NCI-H1105 (cell line): ENCODE results near the gene CRYBG1.
"Not testable (repeated sequence)": the region's sequence is repeated elsewhere in the genome, so short reads cannot be mapped to it uniquely, and the experiment has no call there.

ENCODE experiments used
- DNase-seq: peaks from one replicate; lab custom pipeline; 2025; lab: John Stamatoyannopoulos, UW

Gene CRYBG1

GRCh38 chr6:106525882-106526275, 165.4 kb downstream of the CRYBG1 start:
- no peak for DNase-seq

- no peak for DNase-seq
Measured at GRCh38 chr6:106527117-106527516, 166.6 kb downstream of the CRYBG1 start.

GRCh38 chr6:106527979-106528378, 167.5 kb downstream of the CRYBG1 start:
- no peak for DNase-seq

- DNase-seq: no peak
Measured at GRCh38 chr6:106528521-106528920, 168.0 kb downstream of the CRYBG1 start.

GRCh38 chr6:106529438-106529837, 168.9 kb downstream of the CRYBG1 start:
- no peak for DNase-seq

DNA sequence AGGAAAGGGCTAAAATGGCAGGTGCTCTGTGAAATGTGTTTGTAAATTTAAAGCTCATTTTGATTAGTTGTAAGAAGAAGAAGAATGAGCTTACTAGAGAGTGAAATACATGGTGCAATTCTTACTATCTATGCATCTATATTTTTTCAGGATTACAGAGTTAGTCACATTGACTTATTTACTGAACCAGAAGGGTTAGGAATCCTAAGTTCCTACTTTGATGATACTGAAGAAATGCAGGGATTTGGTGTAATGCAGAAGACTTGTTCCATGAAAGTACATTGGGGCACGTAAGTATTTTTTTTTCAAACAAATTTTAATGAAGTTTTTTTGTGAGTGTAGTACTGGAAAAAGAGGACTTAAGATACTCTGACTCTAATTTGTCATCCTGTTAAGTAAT, 169.5 kb downstream of the CRYBG1 start:
- DNase-seq: no peak

GRCh38 chr6:106530502-106530901, 170.0 kb downstream of the CRYBG1 start:
- DNase-seq: no peak

- DNase-seq: no peak
Measured at GRCh38 chr6:106533054-106533453, 172.5 kb downstream of the CRYBG1 start.

DNA sequence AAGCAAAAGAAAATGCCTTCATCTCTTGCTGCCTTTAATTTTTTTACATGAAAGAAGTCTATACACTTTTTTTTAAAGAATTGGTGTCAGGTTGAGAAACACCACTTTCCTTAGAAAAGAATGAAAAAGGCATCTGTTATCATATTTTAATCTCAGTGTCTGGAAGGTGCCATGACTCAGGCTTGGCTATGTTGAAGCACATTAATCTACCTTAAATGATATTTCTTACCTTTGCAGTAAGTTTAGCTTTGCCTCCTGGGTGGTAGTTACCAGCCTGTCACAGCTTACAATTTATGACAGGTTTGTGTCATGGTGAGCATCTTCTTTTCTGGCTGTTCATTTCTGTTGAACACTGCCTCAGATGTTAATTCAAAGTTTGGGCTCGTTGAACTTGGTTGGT, 173.5 kb downstream of the CRYBG1 start:
- DNase-seq: no peak

- DNase-seq: no peak
Measured at GRCh38 chr6:106534564-106534982, 174.1 kb downstream of the CRYBG1 start.

DNA sequence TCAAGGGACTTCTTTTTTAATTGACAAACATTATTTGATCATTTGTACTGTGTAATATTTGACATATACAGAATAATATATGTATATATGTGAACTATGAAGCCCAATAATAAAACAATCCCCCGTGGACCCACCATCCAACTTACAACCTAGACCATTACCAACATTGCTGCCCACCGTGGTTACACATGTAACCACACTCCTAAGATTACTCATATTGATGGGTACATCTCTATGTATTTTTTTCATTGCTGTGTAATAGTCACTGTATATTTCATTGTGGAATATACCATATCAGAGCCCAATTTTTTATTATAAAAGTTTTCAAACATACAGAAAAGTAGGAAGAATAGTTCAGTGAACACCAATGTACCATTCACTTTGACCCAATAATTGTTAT, 174.5 kb downstream of the CRYBG1 start:
- DNase-seq: no peak

- DNase-seq: no peak
Measured at GRCh38 chr6:106536357-106536756, 175.8 kb downstream of the CRYBG1 start.

GRCh38 chr6:106536851-106537250, 176.3 kb downstream of the CRYBG1 start:
- DNase-seq: no peak

DNA sequence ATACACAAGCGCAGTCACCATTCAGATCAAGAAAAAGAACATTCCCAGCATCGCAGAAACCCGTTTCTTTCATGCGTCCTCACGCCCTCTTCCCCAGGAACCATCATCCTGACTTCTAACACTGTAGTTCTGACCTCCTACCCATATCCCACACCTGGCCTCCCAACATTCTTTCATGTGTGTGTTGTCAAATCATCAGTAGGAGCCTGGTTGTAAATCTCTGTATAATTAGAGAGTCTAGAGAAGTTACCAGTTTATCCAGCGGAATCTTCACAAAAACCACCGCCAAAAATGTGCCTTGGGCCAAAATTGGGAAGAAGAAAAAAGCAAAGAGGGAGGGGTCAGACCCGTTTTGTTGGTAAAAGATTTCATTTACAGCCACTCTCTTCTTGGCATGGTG, 177.1 kb downstream of the CRYBG1 start:
- no peak for DNase-seq

DNA sequence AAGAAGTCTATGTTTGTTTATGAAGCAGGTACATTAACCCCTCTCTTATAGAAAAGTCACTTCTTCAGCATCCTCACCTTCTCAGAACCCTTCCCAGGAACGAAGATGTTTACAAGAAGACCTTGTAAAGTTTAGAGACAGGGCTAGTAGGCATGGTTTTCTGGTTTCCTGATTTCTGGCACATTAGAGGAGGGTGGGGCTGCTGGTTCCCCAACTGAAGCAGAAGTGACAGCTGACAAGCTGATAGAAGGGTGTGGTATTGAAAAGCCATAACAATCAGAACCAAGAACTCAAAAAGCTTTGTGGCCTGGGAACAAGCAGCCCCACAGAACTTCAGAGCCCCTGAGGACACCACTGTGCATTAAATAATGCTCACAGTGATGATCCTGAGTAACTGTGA, 177.6 kb downstream of the CRYBG1 start:
- DNase-seq: no peak

DNA sequence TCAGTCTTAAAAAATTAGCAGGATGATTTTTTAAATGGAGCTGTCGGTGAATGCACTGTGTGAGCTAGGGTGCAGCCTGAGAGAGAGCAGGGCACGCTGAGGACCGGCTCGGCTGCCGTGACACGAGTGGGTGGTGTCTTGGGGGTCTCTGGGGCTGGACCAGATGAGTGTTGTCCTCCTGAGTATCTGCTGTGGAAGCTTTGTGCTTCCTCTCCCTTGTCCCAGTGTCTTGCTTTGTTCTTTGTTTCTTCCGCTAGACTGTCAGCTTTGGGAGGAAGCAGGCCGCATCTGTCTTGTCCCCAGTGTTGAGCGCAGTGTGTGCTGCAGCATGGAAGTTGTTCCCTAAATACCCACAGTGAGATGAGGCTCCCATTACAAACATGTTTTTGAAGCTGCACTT, 179.4 kb downstream of the CRYBG1 start:
- no peak for DNase-seq

- DNase-seq: no peak
Measured at GRCh38 chr6:106540432-106540831, 179.9 kb downstream of the CRYBG1 start.

DNA sequence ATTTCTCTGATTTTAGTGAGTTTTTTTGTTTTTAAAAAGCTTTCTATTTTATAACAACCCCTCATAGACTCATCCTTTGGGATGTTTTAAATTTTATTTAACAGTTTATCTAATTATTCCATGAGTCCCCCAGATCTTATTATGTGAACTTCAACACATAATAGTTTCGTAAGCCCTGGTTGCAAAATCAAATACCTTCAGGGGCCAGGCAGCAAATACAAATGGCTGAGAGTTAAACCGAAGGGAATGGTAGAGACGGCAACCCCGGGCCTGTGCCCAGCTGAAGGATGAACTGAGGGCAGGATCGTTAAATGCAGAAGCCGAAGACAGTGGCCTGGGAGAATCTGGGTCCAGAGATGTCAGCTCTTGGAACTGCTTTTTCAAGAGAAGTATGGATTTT, 180.4 kb downstream of the CRYBG1 start:
- no peak for DNase-seq

- DNase-seq: no peak
Measured at GRCh38 chr6:106546261-106546690, 185.8 kb downstream of the CRYBG1 start.

DNA sequence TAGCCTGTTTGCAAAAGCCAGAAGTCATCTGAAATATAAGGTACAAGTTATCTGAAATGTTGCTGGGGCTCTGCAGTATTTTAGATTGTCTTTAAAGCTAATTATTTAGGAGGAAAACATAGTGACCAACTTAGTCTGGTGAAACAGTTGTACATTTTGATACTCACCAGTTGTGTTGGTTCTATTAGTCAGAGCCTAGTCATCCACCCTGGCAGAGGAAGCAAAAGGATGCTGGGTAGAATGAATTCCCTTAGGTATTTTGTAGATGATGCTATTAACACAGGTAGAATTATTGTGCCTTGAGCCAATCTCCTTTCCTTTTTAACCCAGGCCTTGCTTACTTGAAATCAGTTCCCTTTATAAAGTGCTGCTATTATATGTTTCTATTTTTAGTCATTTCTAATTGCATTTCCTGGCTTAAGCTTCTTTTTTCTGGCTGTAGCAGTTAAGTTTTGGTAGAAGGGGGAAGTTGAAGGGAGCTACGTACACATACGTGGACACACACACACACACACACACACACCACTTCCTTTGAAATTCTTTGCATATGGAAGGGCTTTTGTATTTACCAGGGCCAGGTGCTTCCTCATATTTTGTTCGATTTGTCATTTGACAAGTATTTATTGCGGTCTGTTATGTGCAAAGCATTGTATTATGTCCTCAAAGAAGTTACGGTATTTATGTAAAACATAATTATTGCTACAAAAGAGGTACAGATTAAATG, 186.3 kb downstream of the CRYBG1 start:
- DNase-seq: peak; percentile 6

DNA sequence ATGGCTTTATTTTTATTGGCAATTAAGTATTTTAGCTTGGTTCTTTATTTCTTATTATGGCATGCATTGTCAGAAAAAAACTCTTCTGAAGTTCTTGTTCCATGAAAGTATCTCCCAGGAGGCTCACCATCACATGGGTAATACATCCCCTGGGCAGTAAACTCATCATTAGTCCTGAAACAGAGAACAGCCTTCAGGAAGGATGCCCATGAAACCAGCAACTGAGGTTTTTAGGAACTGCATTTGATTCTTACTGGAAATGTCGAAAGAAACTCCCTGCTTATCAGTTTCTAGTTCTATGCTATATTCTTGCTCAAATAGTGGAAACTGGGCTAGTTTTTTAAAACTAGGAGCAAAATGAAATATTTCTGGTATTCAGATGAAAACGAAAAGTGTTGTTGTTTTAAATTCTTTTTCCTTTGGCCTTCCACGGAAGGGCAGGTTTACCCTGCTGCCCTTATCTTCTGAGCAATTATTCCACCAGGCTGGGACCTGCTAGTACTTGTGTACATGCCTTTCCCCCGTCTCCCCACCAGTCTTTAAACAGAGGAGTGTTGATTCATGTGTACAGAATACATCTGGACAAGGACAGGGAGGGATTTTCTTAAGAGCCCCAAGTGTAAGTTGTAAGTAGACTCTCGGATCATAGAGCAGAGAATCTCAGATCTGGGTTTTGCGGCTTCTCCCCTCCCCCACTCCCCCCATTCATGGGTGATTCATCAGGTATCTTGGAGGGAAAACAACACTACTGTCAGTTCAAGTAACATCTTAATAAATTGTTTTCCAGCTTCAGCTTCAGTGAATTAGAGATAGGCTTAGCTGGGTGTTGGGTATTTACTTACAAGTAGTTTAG, 187.3 kb downstream of the CRYBG1 start:
- DNase-seq: no peak

DNA sequence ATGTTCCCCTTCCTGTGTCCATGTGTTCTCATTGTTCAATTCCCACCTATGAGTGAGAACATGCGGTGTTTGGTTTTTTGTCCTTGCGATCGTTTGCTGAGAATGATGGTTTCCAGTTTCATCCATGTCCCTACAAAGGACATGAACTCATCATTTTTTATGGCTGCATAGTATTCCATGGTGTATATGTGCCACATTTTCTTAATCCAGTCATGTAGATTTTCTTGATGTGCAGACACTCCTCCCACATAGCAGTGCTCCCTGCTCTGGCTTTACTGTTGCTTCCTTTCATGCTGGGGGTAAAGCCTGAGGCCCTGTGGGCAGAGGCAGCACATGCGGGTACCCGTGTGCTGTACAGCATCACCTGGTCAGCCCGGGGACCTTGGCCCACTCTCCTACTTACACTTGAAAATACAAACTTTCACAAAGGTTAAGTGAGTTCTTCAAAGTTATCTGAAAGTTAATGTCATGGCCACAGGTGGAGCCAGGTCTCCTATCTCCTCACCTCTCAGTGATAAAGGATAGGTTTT, 188.5 kb downstream of the CRYBG1 start:
- not testable (repeated sequence) for DNase-seq

GRCh38 chr6:106549521-106549920, 189.0 kb downstream of the CRYBG1 start:
- no peak for DNase-seq
